Hepatocyte (in vitro differentiated cells): ENCODE results near the gene COA8. TPM values are rescaled to one million over a fixed set of nuclear protein-coding genes. Genes with fewer than 3 reads are reported as not detected.

ENCODE experiments used
- DNase-seq: peaks from one replicate; pipeline ENCODE4 v3.0.0-alpha.2; 2016; ENCODE audit warnings: low spot score
- H2AFZ ChIP-seq: fragments of 200-600 bp; sonication (generic); 2 replicates; pipeline ENCODE4 v1.6.0; 2016; ENCODE audit warnings: antibody characterized with exemption, mild to moderate bottlenecking
- H3K27ac ChIP-seq: fragments of 200-600 bp; sonication (generic); 2 replicates; pipeline ENCODE4 v1.5.1; 2016; ENCODE audit warnings: mild to moderate bottlenecking
- H3K27me3 ChIP-seq: fragments of 200-600 bp; sonication (generic); 2 replicates; pipeline ENCODE4 v1.6.1; 2016
- H3K36me3 ChIP-seq: fragments of 200-600 bp; sonication (generic); replicated peaks from 2 replicates; pipeline ENCODE4 v1.5.1; 2016; ENCODE audit warnings: low read depth; ENCODE audit not compliant: insufficient read depth
- H3K4me1 ChIP-seq: fragments of 200-600 bp; sonication (generic); 2 replicates; pipeline ENCODE4 v1.5.1; 2016; ENCODE audit warnings: mild to moderate bottlenecking, moderate library complexity; ENCODE audit not compliant: insufficient read depth
- H3K4me2 ChIP-seq: fragments of 200-600 bp; sonication (generic); 2 replicates; pipeline ENCODE4 v1.6.0; 2016
- H3K4me3 ChIP-seq: fragments of 200-600 bp; sonication (generic); 2 replicates; pipeline ENCODE4 v1.5.1; 2016; ENCODE audit warnings: mild to moderate bottlenecking
- H3K79me2 ChIP-seq: fragments of 200-600 bp; sonication (generic); 2 replicates; pipeline ENCODE4 v1.6.0; 2017; ENCODE audit warnings: mild to moderate bottlenecking
- H3K9me2 ChIP-seq: fragments of 200-600 bp; sonication (generic); replicated peaks from 2 replicates; pipeline ENCODE4 v1.6.0; 2017; ENCODE audit warnings: mild to moderate bottlenecking; ENCODE audit not compliant: insufficient read depth
- H3K9me3 ChIP-seq: fragments of 200-600 bp; sonication (generic); 2 replicates; pipeline ENCODE4 v1.5.1; 2016; ENCODE audit warnings: low read depth, mild to moderate bottlenecking
- H4K20me1 ChIP-seq: fragments of 200-600 bp; sonication (generic); 2 replicates; pipeline ENCODE4 v1.6.0; 2016; ENCODE audit warnings: mild to moderate bottlenecking; ENCODE audit not compliant: insufficient read depth, poor library complexity, severe bottlenecking
- EZH2 ChIP-seq: fragments of 200-600 bp; sonication (generic); IDR thresholded peaks from 2 replicates; pipeline ENCODE4 v1.6.1; 2016; ENCODE audit warnings: antibody characterized with exemption, mild to moderate bottlenecking, borderline replicate concordance
- EZH2phosphoT487 ChIP-seq: fragments of 200-600 bp; sonication (generic); IDR thresholded peaks from one replicate; pipeline ENCODE4 v1.6.1; 2018; ENCODE audit warnings: antibody characterized with exemption, mild to moderate bottlenecking, low read depth, moderate library complexity; ENCODE audit not compliant: unreplicated experiment, severe bottlenecking
- WGBS: methylation state at CpG from one replicate; pipeline ENCODE4 v1.1.6; 2016; ENCODE audit warnings: low lambda C conversion rate; ENCODE audit errors: missing lambda C conversion rate; 5-methylcytosine and 5-hydroxymethylcytosine counted together
- polyA plus RNA-seq: library from polyadenylated mRNA; unstranded; fragments of >200 nt; fragmentation: Nextera tagmentation; extraction: Ambion mirVana; gene quantifications from 2 replicates; pipeline ENCODE4 v1.2.1, GENCODE V29; 2016
- total RNA-seq: library from RNA; depleted of rRNA; stranded (reverse); fragments of >200 nt; gene quantifications from 2 replicates; pipeline ENCODE4 v1.2.3, GENCODE V29; 2014
- TF ChIP-seq, protein P1 (sequence below): fragments of 200-600 bp; sonication (generic); IDR thresholded peaks from 2 replicates; pipeline ENCODE4 v1.5.1; 2016; ENCODE audit warnings: antibody characterized with exemption, mild to moderate bottlenecking; ENCODE audit not compliant: poor library complexity

Gene COA8
- total and polyA plus RNA-seq, 2 experiments from 2014 or later, result 58.7 to 68.2 TPM

DNA sequence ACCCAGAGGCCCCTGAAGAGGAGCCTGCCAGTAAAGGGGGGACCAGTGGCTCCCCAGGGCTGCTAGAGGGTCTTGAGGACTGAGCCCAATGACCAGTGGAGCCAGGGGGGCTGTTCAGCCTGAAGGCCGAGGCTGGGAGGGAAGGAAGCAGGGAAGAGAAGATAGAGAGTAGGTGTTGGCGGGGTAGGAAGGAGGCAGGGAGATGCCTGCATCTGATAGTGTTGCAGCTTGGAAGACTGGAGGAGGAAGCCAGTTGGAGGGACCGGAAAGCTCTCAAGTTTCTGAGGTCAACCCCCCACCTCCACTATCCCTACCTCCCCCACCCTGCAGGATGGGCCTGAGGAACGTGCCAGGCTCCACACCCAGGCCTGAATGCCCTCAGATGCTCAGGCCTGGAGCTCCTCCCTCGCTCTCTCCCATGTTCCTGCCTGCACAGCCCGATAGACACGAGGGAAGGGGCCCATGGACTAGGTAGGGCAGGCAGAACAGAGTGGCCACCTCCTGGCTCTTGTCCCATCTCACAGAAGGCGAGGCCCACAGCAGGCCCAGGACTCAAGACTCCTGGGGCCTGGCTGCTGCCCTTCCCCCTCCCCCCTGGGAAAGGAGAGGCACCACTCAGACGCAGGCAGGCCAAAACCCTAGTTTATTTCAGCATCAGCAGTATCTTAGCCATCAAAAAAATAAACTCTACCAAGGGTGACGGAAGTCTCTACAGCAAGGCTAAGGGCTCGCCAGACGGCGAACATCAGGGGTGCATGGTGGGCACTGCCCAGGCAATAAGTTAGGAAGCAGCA lies 43.5 kb upstream of the COA8 start:
- peak; percentile 39 for DNase-seq
- Histone ChIP-seq H3K4me2 (peak overlapping the region; percentile 100), H3K4me1 (peaks cover 40% of the 10 kb centered on the region), H3K36me3 (no peaks in the 10 kb centered on the region), H2AFZ (no peak overlapping the region), H3K9me3 (no peaks in the 10 kb centered on the region), H3K4me3 (no peak overlapping the region), H3K9me2 (no peaks in the 10 kb centered on the region), H3K27ac (peak overlapping the region; percentile 90), H3K27me3 (peaks cover 4% of the 10 kb centered on the region), H4K20me1 (peaks cover 27% of the 10 kb centered on the region), H3K79me2 (peaks cover 25% of the 10 kb centered on the region)
- no peak for TF ChIP-seq EZH2phosphoT487
- TF ChIP-seq EZH2, result no peak
- TF ChIP-seq, protein P1, sequence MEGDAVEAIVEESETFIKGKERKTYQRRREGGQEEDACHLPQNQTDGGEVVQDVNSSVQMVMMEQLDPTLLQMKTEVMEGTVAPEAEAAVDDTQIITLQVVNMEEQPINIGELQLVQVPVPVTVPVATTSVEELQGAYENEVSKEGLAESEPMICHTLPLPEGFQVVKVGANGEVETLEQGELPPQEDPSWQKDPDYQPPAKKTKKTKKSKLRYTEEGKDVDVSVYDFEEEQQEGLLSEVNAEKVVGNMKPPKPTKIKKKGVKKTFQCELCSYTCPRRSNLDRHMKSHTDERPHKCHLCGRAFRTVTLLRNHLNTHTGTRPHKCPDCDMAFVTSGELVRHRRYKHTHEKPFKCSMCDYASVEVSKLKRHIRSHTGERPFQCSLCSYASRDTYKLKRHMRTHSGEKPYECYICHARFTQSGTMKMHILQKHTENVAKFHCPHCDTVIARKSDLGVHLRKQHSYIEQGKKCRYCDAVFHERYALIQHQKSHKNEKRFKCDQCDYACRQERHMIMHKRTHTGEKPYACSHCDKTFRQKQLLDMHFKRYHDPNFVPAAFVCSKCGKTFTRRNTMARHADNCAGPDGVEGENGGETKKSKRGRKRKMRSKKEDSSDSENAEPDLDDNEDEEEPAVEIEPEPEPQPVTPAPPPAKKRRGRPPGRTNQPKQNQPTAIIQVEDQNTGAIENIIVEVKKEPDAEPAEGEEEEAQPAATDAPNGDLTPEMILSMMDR, result no peak
- 71% methylated on average over 12 of the region's 13 CpGs for WGBS

GRCh38 chr14:103519837-103520212 lies 42.9 kb upstream of the COA8 start:
- peak overlapping the region; percentile 100 for H3K4me2 ChIP-seq

GRCh38 chr14:103520269-103520656 lies 42.5 kb upstream of the COA8 start:
- Histone ChIP-seq H3K9me2 (no peaks in the 10 kb centered on the region), H3K79me2 (peaks cover 25% of the 10 kb centered on the region), H3K36me3 (no peaks in the 10 kb centered on the region), H3K9me3 (no peaks in the 10 kb centered on the region), H2AFZ (no peak overlapping the region), H3K4me3 (peak overlapping the region; percentile 91), H3K27me3 (peaks cover 4% of the 10 kb centered on the region), H3K27ac (peak overlapping the region; percentile 90), H4K20me1 (peaks cover 27% of the 10 kb centered on the region), H3K4me2 (peak overlapping the region; percentile 100), H3K4me1 (peaks cover 47% of the 10 kb centered on the region)
- 75% methylated on average over 10 of the region's 10 CpGs for WGBS
- peak; percentile 8 for DNase-seq
- TF ChIP-seq, protein P1, result no peak
- no peak for TF ChIP-seq EZH2phosphoT487
- TF ChIP-seq EZH2, result no peak

More at GRCh38 chr14:103519837-103520212, 42.9 kb upstream of the COA8 start:
- TF ChIP-seq EZH2 (no peak), EZH2phosphoT487 (no peak)
- TF ChIP-seq, protein P1, result no peak
- H4K20me1 ChIP-seq, result peaks cover 27% of the 10 kb centered on the region
- peak overlapping the region; percentile 90 for H3K27ac ChIP-seq
- DNase-seq, result peak; percentile 36
- no peak overlapping the region for H3K4me3 ChIP-seq
- peaks cover 4% of the 10 kb centered on the region for H3K27me3 ChIP-seq
- peaks cover 46% of the 10 kb centered on the region for H3K4me1 ChIP-seq
- no peaks in the 10 kb centered on the region for H3K9me3 ChIP-seq
- no peaks in the 10 kb centered on the region for H3K36me3 ChIP-seq
- peaks cover 25% of the 10 kb centered on the region for H3K79me2 ChIP-seq
- no peaks in the 10 kb centered on the region for H3K9me2 ChIP-seq
- WGBS, result 82% methylated on average over 22 of the region's 22 CpGs
- no peak overlapping the region for H2AFZ ChIP-seq
